Measurements from ENCODE around the gene MROH8. TPM values are rescaled to one million over a fixed set of nuclear protein-coding genes. Genes with fewer than 3 reads are reported as not detected.

The MROH8 gene
- total RNA-seq, 2 experiments from 2014 or later, result 2.0 to 2.5 TPM

- Mint-ChIP-seq H3K9me3 (no peaks in the 10 kb centered on the region), H3K27me3 (no peaks in the 10 kb centered on the region), H3K27ac (peak overlapping the region; percentile 56), H3K4me1 (peaks cover 56% of the 10 kb centered on the region), H3K36me3 (peaks cover 33% of the 10 kb centered on the region), H3K4me3 (no peak overlapping the region)
- POLR2A ChIA-PET, result interaction anchor here (0.6 to 3.8 kb wide), 5 partner anchors 11 to 346 kb away, joined by 3 to 21 read pairs (median 5); partner anchors contain the start of genes MROH8, RBL1 and RPN2
- DNase-seq (peak; percentile 68), ATAC-seq (ENCODE audit: low read depth) (peak; percentile 68)
These were observed 12.9 kb upstream of the MROH8 start for GRCh38 chr20:37192137-37192854.

GRCh38 chr20:37190354-37191112, 11.2 kb upstream of the MROH8 start:
- Mint-ChIP-seq H3K27me3 (no peaks in the 10 kb centered on the region), H3K4me1 (peaks cover 49% of the 10 kb centered on the region), H3K36me3 (peaks cover 33% of the 10 kb centered on the region), H3K9me3 (no peaks in the 10 kb centered on the region), H3K27ac (peak overlapping the region; percentile 86), H3K4me3 (no peak overlapping the region)
- DNase-seq (no peak), ATAC-seq (ENCODE audit: low read depth) (no peak)
- POLR2A ChIA-PET, result interaction anchor here (2.7 to 3.8 kb wide), 2 partner anchors 12 to 95 kb away, joined by 9 to 21 read pairs; partner anchors contain the start of genes MROH8, RBL1 and RPN2

GRCh38 chr20:37189416-37190016, 10.2 kb upstream of the MROH8 start:
- H3K9me3 Mint-ChIP-seq, result no peaks in the 10 kb centered on the region
- H3K4me3 Mint-ChIP-seq, result peak overlapping the region; percentile 46
- peak overlapping the region; percentile 86 for H3K27ac Mint-ChIP-seq
- DNase-seq (no peak), ATAC-seq (ENCODE audit: low read depth) (peak; percentile 18)
- POLR2A ChIA-PET, result interaction anchor here (0.5 to 3.8 kb wide), 4 partner anchors 11 to 339 kb away, joined by 3 to 21 read pairs (median 4); partner anchors contain the start of genes MROH8 and RPN2
- H3K36me3 Mint-ChIP-seq, result peaks cover 39% of the 10 kb centered on the region
- H3K27me3 Mint-ChIP-seq, result no peaks in the 10 kb centered on the region
- H3K4me1 Mint-ChIP-seq, result peaks cover 45% of the 10 kb centered on the region

GRCh38 chr20:37188787-37189186, 9.4 kb upstream of the MROH8 start:
- peaks cover 42% of the 10 kb centered on the region for H3K4me1 Mint-ChIP-seq
- POLR2A ChIA-PET, result interaction anchor here (3.8 kb wide), 1 partner anchor 10 kb away, joined by 21 read pairs; the partner anchor contains the start of genes MROH8 and RPN2
- H3K36me3 Mint-ChIP-seq, result peaks cover 41% of the 10 kb centered on the region
- H3K27ac Mint-ChIP-seq, result peak overlapping the region; percentile 86
- DNase-seq, result no peak
- no peaks in the 10 kb centered on the region for H3K9me3 Mint-ChIP-seq
- no peak for ATAC-seq (ENCODE audit: low read depth)
- no peak overlapping the region for H3K4me3 Mint-ChIP-seq
- no peaks in the 10 kb centered on the region for H3K27me3 Mint-ChIP-seq

GRCh38 chr20:37185686-37186085, 6.3 kb upstream of the MROH8 start:
- POLR2A ChIA-PET, result no interaction called here
- H3K36me3 Mint-ChIP-seq, result peaks cover 41% of the 10 kb centered on the region
- ATAC-seq (ENCODE audit: low read depth) (no peak), DNase-seq (no peak)
- H3K27ac Mint-ChIP-seq, result peak overlapping the region; percentile 44
- no peaks in the 10 kb centered on the region for H3K9me3 Mint-ChIP-seq
- no peaks in the 10 kb centered on the region for H3K27me3 Mint-ChIP-seq
- H3K4me1 Mint-ChIP-seq, result peaks cover 36% of the 10 kb centered on the region
- no peak overlapping the region for H3K4me3 Mint-ChIP-seq

GRCh38 chr20:37179683-37180524, 556 bp upstream of the MROH8 start:
- POLR2A ChIA-PET, result interaction anchor here (0.6 to 3.1 kb wide), 9 partner anchors 10 to 1226 kb away, joined by 3 to 49 read pairs (median 4); partner anchors contain the start of genes RBL1 and SCAND1
- DNase-seq (no peak), ATAC-seq (ENCODE audit: low read depth) (no peak)
- Mint-ChIP-seq H3K36me3 (peaks cover 20% of the 10 kb centered on the region), H3K27me3 (no peaks in the 10 kb centered on the region), H3K27ac (peak overlapping the region; percentile 95), H3K4me1 (peaks cover 28% of the 10 kb centered on the region), H3K9me3 (no peaks in the 10 kb centered on the region), H3K4me3 (peak overlapping the region; percentile 94)

GRCh38 chr20:37172836-37173235, 6.5 kb downstream of the MROH8 start:
- Mint-ChIP-seq H3K36me3 (peaks cover 8% of the 10 kb centered on the region), H3K9me3 (peaks cover 2% of the 10 kb centered on the region)
- POLR2A ChIA-PET, result interaction anchor here (1.1 kb wide), 1 partner anchor 78 kb away, joined by 3 read pairs; the partner anchor contains the start of gene RBL1

GRCh38 chr20:37166867-37167266, 12.5 kb downstream of the MROH8 start:
- no peak overlapping the region for H3K4me3 Mint-ChIP-seq
- H3K27ac Mint-ChIP-seq, result no peak overlapping the region
- no peaks in the 10 kb centered on the region for H3K9me3 Mint-ChIP-seq

More at GRCh38 chr20:37172836-37173235, 6.5 kb downstream of the MROH8 start:
- H3K27me3 Mint-ChIP-seq, result peaks cover 2% of the 10 kb centered on the region
- H3K4me1 Mint-ChIP-seq, result peaks cover 3% of the 10 kb centered on the region
- no peak overlapping the region for H3K4me3 Mint-ChIP-seq
- DNase-seq (no peak), ATAC-seq (ENCODE audit: low read depth) (no peak)
- no peak overlapping the region for H3K27ac Mint-ChIP-seq

GRCh38 chr20:37165031-37165430, 14.3 kb downstream of the MROH8 start:
- H3K27me3 Mint-ChIP-seq, result peaks cover 6% of the 10 kb centered on the region
- no peaks in the 10 kb centered on the region for H3K36me3 Mint-ChIP-seq
- H3K27ac Mint-ChIP-seq, result no peak overlapping the region
- DNase-seq (no peak), ATAC-seq (ENCODE audit: low read depth) (no peak)
- POLR2A ChIA-PET, result no interaction called here
- no peaks in the 10 kb centered on the region for H3K4me1 Mint-ChIP-seq
- H3K4me3 Mint-ChIP-seq, result no peak overlapping the region
- H3K9me3 Mint-ChIP-seq, result no peaks in the 10 kb centered on the region

More at GRCh38 chr20:37166867-37167266, 12.5 kb downstream of the MROH8 start:
- DNase-seq (no peak), ATAC-seq (ENCODE audit: low read depth) (no peak)
- POLR2A ChIA-PET, result interaction anchor here (0.7 kb wide), 1 partner anchor 50 kb away, joined by 3 read pairs; no protein-coding TSS in a partner anchor
- peaks cover 6% of the 10 kb centered on the region for H3K27me3 Mint-ChIP-seq
- H3K4me1 Mint-ChIP-seq, result no peaks in the 10 kb centered on the region
- no peaks in the 10 kb centered on the region for H3K36me3 Mint-ChIP-seq

- ATAC-seq (ENCODE audit: low read depth) (no peak), DNase-seq (no peak)
- Mint-ChIP-seq H3K4me1 (no peaks in the 10 kb centered on the region), H3K27me3 (peaks cover 6% of the 10 kb centered on the region), H3K27ac (no peak overlapping the region), H3K9me3 (no peaks in the 10 kb centered on the region), H3K4me3 (peak overlapping the region; percentile 7), H3K36me3 (no peaks in the 10 kb centered on the region)
- POLR2A ChIA-PET, result no interaction called here
These were observed 15.4 kb downstream of the MROH8 start for GRCh38 chr20:37163832-37164554.

- Mint-ChIP-seq H3K36me3 (no peaks in the 10 kb centered on the region), H3K9me3 (no peaks in the 10 kb centered on the region), H3K27ac (no peak overlapping the region), H3K27me3 (peaks cover 9% of the 10 kb centered on the region), H3K4me1 (no peaks in the 10 kb centered on the region), H3K4me3 (no peak overlapping the region)
- ATAC-seq (ENCODE audit: low read depth), result no peak
- POLR2A ChIA-PET, result interaction anchor here (1.0 kb wide), 1 partner anchor 67 kb away, joined by 3 read pairs; the partner anchor contains the start of gene RBL1
- no peak for DNase-seq
These were observed 16.7 kb downstream of the MROH8 start for GRCh38 chr20:37162646-37163045.
